Measurements from ENCODE around the gene FGF11.

- no peak for TF ChIP-seq EZH2 (IDR thresholded peaks at IDR 0.05; ENCODE audit: insufficient read depth, poor library complexity, severe bottlenecking)
- TF ChIP-seq EZH2phosphoT487 (IDR thresholded peaks at IDR 0.05; ENCODE audit: insufficient read depth, low read depth): no peak
Measured at GRCh38 chr17:7389924-7390910, 49.1 kb upstream of the FGF11 start.
